ENCODE data around the gene YEATS2. TPM values are rescaled to one million over a fixed set of nuclear protein-coding genes. Genes with fewer than 3 reads are reported as not detected.

The YEATS2 gene
- total RNA-seq, 1 donor from 2014 or later = 45.3 TPM

- Mint-ChIP-seq H3K27me3 (ENCODE audit: low read depth, unreplicated experiment) (no peaks in the 10 kb centered on the region), H3K9me3 (ENCODE audit: unreplicated experiment) (no peaks in the 10 kb centered on the region), H3K4me1 (ENCODE audit: low read depth, unreplicated experiment) (no peaks in the 10 kb centered on the region), H3K27ac (ENCODE audit: unreplicated experiment) (peak overlapping the region; percentile 48), H3K4me3 (ENCODE audit: unreplicated experiment) (no peak overlapping the region), H3K36me3 (ENCODE audit: low read depth, unreplicated experiment) (peaks cover 26% of the 10 kb centered on the region)
- H3K4me3 ChIP-seq (ENCODE audit: insufficient read depth, low read depth, low read length) = no peak overlapping the region
- no peaks in the 10 kb centered on the region for H3K4me1 ChIP-seq (ENCODE audit: insufficient read depth, low read length)
- H3K9me3 ChIP-seq (ENCODE audit: insufficient read depth, low read depth, low read length) = no peaks in the 10 kb centered on the region
- H3K9ac ChIP-seq (ENCODE audit: low read length) = no peak overlapping the region
- H3K27me3 ChIP-seq (ENCODE audit: insufficient read depth, low read length) = no peaks in the 10 kb centered on the region
- TF ChIP-seq EZH2 (IDR thresholded peaks at IDR 0.05; ENCODE audit: insufficient read depth, low read length) = no peak
- no peak for TF ChIP-seq CTCF (IDR thresholded peaks at IDR 0.05; ENCODE audit: insufficient read depth, low read depth, low read length)
- peaks cover 3% of the 10 kb centered on the region for H4K20me1 ChIP-seq (ENCODE audit: insufficient read depth, low read length)
- FAIRE-seq (no peak), DNase-seq (ENCODE audit: low read depth) (no peak)
- no peak overlapping the region for H2AFZ ChIP-seq (ENCODE audit: low read depth, low read length)
- no peaks in the 10 kb centered on the region for H3K79me2 ChIP-seq (ENCODE audit: insufficient read depth, low read length)
- H3K36me3 ChIP-seq (ENCODE audit: insufficient read depth, low read length) = peaks cover 56% of the 10 kb centered on the region
- no peak overlapping the region for H3K27ac ChIP-seq (ENCODE audit: low read depth, low read length)
- H3K4me2 ChIP-seq (ENCODE audit: low read length) = no peak overlapping the region
Measured at GRCh38 chr3:183799461-183799860, 101.9 kb downstream of the YEATS2 start.

- Mint-ChIP-seq H3K4me1 (ENCODE audit: low read depth, unreplicated experiment) (no peaks in the 10 kb centered on the region), H3K4me3 (ENCODE audit: unreplicated experiment) (no peak overlapping the region)
Measured at GRCh38 chr3:183800243-183800863, 102.8 kb downstream of the YEATS2 start.

More at GRCh38 chr3:183800243-183800863, 102.8 kb downstream of the YEATS2 start:
- FAIRE-seq = no peak
- no peak overlapping the region for H3K4me3 ChIP-seq (ENCODE audit: insufficient read depth, low read depth, low read length)
- H3K27ac ChIP-seq (ENCODE audit: low read depth, low read length) = no peak overlapping the region
- no peaks in the 10 kb centered on the region for H3K27me3 ChIP-seq (ENCODE audit: insufficient read depth, low read length)
- no peak for DNase-seq (ENCODE audit: low read depth)
- H3K36me3 ChIP-seq (ENCODE audit: insufficient read depth, low read length) = peaks cover 59% of the 10 kb centered on the region
- Mint-ChIP-seq H3K36me3 (ENCODE audit: low read depth, unreplicated experiment) (peaks cover 27% of the 10 kb centered on the region), H3K27me3 (ENCODE audit: low read depth, unreplicated experiment) (no peaks in the 10 kb centered on the region), H3K9me3 (ENCODE audit: unreplicated experiment) (no peaks in the 10 kb centered on the region), H3K27ac (ENCODE audit: unreplicated experiment) (no peak overlapping the region)
- no peaks in the 10 kb centered on the region for H3K4me1 ChIP-seq (ENCODE audit: insufficient read depth, low read length)
- H3K9me3 ChIP-seq (ENCODE audit: insufficient read depth, low read depth, low read length) = no peaks in the 10 kb centered on the region
- no peaks in the 10 kb centered on the region for H3K79me2 ChIP-seq (ENCODE audit: insufficient read depth, low read length)
- no peak overlapping the region for H2AFZ ChIP-seq (ENCODE audit: low read depth, low read length)
- H4K20me1 ChIP-seq (ENCODE audit: insufficient read depth, low read length) = peaks cover 3% of the 10 kb centered on the region
- no peak overlapping the region for H3K9ac ChIP-seq (ENCODE audit: low read length)
- no peak overlapping the region for H3K4me2 ChIP-seq (ENCODE audit: low read length)
- TF ChIP-seq EZH2 (IDR thresholded peaks at IDR 0.05; ENCODE audit: insufficient read depth, low read length) = no peak
- no peak for TF ChIP-seq CTCF (IDR thresholded peaks at IDR 0.05; ENCODE audit: insufficient read depth, low read depth, low read length)

Measured in astrocyte (in vitro differentiated cells and primary cell).